OCI-LY1 (cell line): Measurements from ENCODE around the gene NKTR.

Experiments
- H2AFZ ChIP-seq: fragments of 200-600 bp; sonication (generic), shearing (Covaris generic); 2 replicates; pipeline ENCODE4 v1.6.0; 2014; ENCODE audit warnings: antibody characterized with exemption, mild to moderate bottlenecking, low read length
- H3F3A ChIP-seq: fragments of 200-600 bp; sonication (generic), shearing (Covaris generic); 2 replicates; pipeline ENCODE4 v1.6.0; 2014; ENCODE audit warnings: mild to moderate bottlenecking, antibody characterized with exemption, low read length, moderate library complexity; ENCODE audit not compliant: insufficient read depth
- H3K27ac ChIP-seq: fragments of 200-600 bp; sonication (generic); 2 replicates; pipeline ENCODE4 v1.5.1; 2014; ENCODE audit warnings: low read length, mixed run types, mild to moderate bottlenecking, low read depth; ENCODE audit not compliant: poor library complexity, severe bottlenecking
- H3K27me3 ChIP-seq: fragments of 200-600 bp; sonication (generic); 2 replicates; pipeline ENCODE4 v1.6.0; 2014; ENCODE audit warnings: antibody characterized with exemption, mild to moderate bottlenecking, low read length, moderate library complexity; ENCODE audit not compliant: insufficient read depth
- H3K36me3 ChIP-seq: fragments of 200-600 bp; sonication (generic); 2 replicates; pipeline ENCODE4 v1.6.1; 2014; ENCODE audit warnings: mild to moderate bottlenecking, antibody characterized with exemption, low read length, moderate library complexity, mixed read lengths; ENCODE audit not compliant: insufficient read depth
- H3K4me1 ChIP-seq: fragments of 200-600 bp; sonication (generic); 2 replicates; pipeline ENCODE4 v1.5.1; 2014; ENCODE audit warnings: mild to moderate bottlenecking, low read length, moderate library complexity; ENCODE audit not compliant: insufficient read depth, severe bottlenecking
- H3K4me2 ChIP-seq: fragments of 200-600 bp; sonication (generic), shearing (Covaris generic); 2 replicates; pipeline ENCODE4 v1.6.1; 2014; ENCODE audit warnings: low read length
- H3K4me3 ChIP-seq: fragments of 200-600 bp; sonication (generic); 2 replicates; pipeline ENCODE4 v1.5.1; 2014; ENCODE audit warnings: low read length, low read depth, mild to moderate bottlenecking, mixed read lengths; ENCODE audit not compliant: poor library complexity, severe bottlenecking
- H3K79me2 ChIP-seq: fragments of 200-600 bp; shearing (Covaris generic); 2 replicates; pipeline ENCODE4 v1.6.1; 2016; ENCODE audit warnings: mixed run types, low read length, mixed read lengths; ENCODE audit not compliant: insufficient read depth
- H3K9ac ChIP-seq: fragments of 200-600 bp; sonication (generic), shearing (Covaris generic); 2 replicates; pipeline ENCODE4 v1.6.1; 2014; ENCODE audit warnings: mild to moderate bottlenecking, low read length, mixed read lengths
- H3K9me2 ChIP-seq: fragments of 200-600 bp; sonication (generic), shearing (Covaris generic); 2 replicates; pipeline ENCODE4 v1.6.1; 2014; ENCODE audit warnings: low read depth, mild to moderate bottlenecking, low read length, mixed read lengths
- H3K9me3 ChIP-seq: fragments of 200-600 bp; shearing (Covaris generic); 2 replicates; pipeline ENCODE4 v1.6.1; 2014; ENCODE audit warnings: low read length, mixed read lengths
- H4K20me1 ChIP-seq: fragments of 200-600 bp; sonication (generic), shearing (Covaris generic); 2 replicates; pipeline ENCODE4 v1.6.0; 2016; ENCODE audit warnings: mild to moderate bottlenecking, low read length; ENCODE audit not compliant: insufficient read depth
- CTCF ChIP-seq: fragments of 200-600 bp; sonication (generic), shearing (Covaris generic); IDR thresholded peaks from 2 replicates; pipeline ENCODE4 v1.5.1; 2017; ENCODE audit warnings: mild to moderate bottlenecking, antibody characterized with exemption, low read length, moderate library complexity, mixed read lengths
- EZH2 ChIP-seq: fragments of 200-600 bp; sonication (generic), shearing (Covaris generic); IDR thresholded peaks from 2 replicates; pipeline ENCODE4 v1.8.0; 2017; ENCODE audit warnings: borderline replicate concordance, mixed run types, mild to moderate bottlenecking, antibody characterized with exemption, low read length, moderate library complexity, mixed read lengths

Gene NKTR

GRCh38 chr3:42605546-42606173 is 5.2 kb downstream of the NKTR start:
- Histone ChIP-seq H3K9ac (no peak overlapping the region), H2AFZ (no peak overlapping the region), H3K4me1 (peaks cover 39% of the 10 kb centered on the region), H3K9me2 (no peaks in the 10 kb centered on the region), H4K20me1 (no peaks in the 10 kb centered on the region), H3K4me3 (no peak overlapping the region), H3K9me3 (0 out of 2 replicates have a peak, but pooled peaks cover 3% of the 10 kb centered on the region), H3K27me3 (no peaks in the 10 kb centered on the region), H3K36me3 (peaks cover 64% of the 10 kb centered on the region), H3K27ac (no peak overlapping the region), H3K79me2 (peaks cover 97% of the 10 kb centered on the region), H3F3A (no peaks in the 10 kb centered on the region), H3K4me2 (peak overlapping the region; percentile 9; the same call in 1 of the 2 replicates)
- TF ChIP-seq CTCF (no peak), EZH2 (no peak)

GRCh38 chr3:42608581-42608980 is 8.1 kb downstream of the NKTR start:
- Histone ChIP-seq H3K9me2 (no peaks in the 10 kb centered on the region), H3K9me3 (0 out of 2 replicates have a peak, but pooled peaks cover 3% of the 10 kb centered on the region), H3K9ac (no peak overlapping the region), H3K79me2 (peaks cover 100% of the 10 kb centered on the region), H3K27ac (no peak overlapping the region), H3K4me2 (no peak overlapping the region), H4K20me1 (no peaks in the 10 kb centered on the region), H3K4me1 (peaks cover 58% of the 10 kb centered on the region), H3F3A (no peaks in the 10 kb centered on the region), H3K27me3 (no peaks in the 10 kb centered on the region), H3K4me3 (no peak overlapping the region), H3K36me3 (peaks cover 52% of the 10 kb centered on the region), H2AFZ (no peak overlapping the region)
- TF ChIP-seq EZH2 (no peak), CTCF (no peak)

GRCh38 chr3:42610976-42611375 is 10.5 kb downstream of the NKTR start:
- H3K79me2 ChIP-seq, result peaks cover 97% of the 10 kb centered on the region
- peak overlapping the region; percentile 78 for H3K27ac ChIP-seq
- H3K36me3 ChIP-seq, result peaks cover 29% of the 10 kb centered on the region
- peaks cover 49% of the 10 kb centered on the region for H3K4me1 ChIP-seq
- no peaks in the 10 kb centered on the region for H3K9me3 ChIP-seq
- H3K9me2 ChIP-seq, result no peaks in the 10 kb centered on the region
- H3K9ac ChIP-seq, result peak overlapping the region; percentile 36; the same call in 1 of the 2 replicates
- TF ChIP-seq CTCF (no peak), EZH2 (no peak)
- H3K4me3 ChIP-seq, result no peak overlapping the region
- no peak overlapping the region for H2AFZ ChIP-seq
- H3F3A ChIP-seq, result no peaks in the 10 kb centered on the region
- H4K20me1 ChIP-seq, result no peaks in the 10 kb centered on the region
- H3K27me3 ChIP-seq, result no peaks in the 10 kb centered on the region
- peak overlapping the region; percentile 61 for H3K4me2 ChIP-seq
